CD8-positive, alpha-beta memory T cell (primary cell): Measurements from ENCODE around the gene EDEM1. TPM values are rescaled to one million over a fixed set of nuclear protein-coding genes. Genes with fewer than 3 reads are reported as not detected.
"Not testable (repeated sequence)": the region's sequence is repeated elsewhere in the genome, so short reads cannot be mapped to it uniquely, and the experiment has no call there.

ENCODE experiments used
- CTCF ChIA-PET: fragments of 350-600 bp; sonication (Branson Sonifier 250); formaldehyde crosslinking; loops from one replicate; lab custom pipeline; 2021; ENCODE audit warnings: antibody characterized with exemption; lab: Charles Lee
- POLR2A ChIA-PET: fragments of 350-600 bp; sonication (Branson Sonifier 250); formaldehyde crosslinking; loops from one replicate; lab custom pipeline; 2021; ENCODE audit warnings: antibody characterized with exemption; lab: Charles Lee
- DNase-seq, 5 donors: peaks; one replicate each; pipeline versions ENCODE4 v3.0.0 to v3.0.0-alpha.2; 2020 to 2022; ENCODE audit warnings: mixed read lengths in 1 of 5
- H3K27ac ChIP-seq: one replicate; pipeline ENCODE4 v1.7.0; 2013; ENCODE audit warnings: low read depth, mild to moderate bottlenecking, low read length, moderate library complexity
- H3K27me3 ChIP-seq: 2 replicates; pipeline ENCODE4 v1.7.0; 2013; ENCODE audit warnings: low read length, mild to moderate bottlenecking; ENCODE audit not compliant: insufficient read depth, poor library complexity, severe bottlenecking
- H3K36me3 ChIP-seq: 2 replicates; pipeline ENCODE4 v1.7.0; 2013; ENCODE audit warnings: mild to moderate bottlenecking, low read length, moderate library complexity; ENCODE audit not compliant: insufficient read depth
- H3K4me1 ChIP-seq: 2 replicates; pipeline ENCODE4 v1.7.0; 2013; ENCODE audit warnings: mild to moderate bottlenecking, low read length, moderate library complexity; ENCODE audit not compliant: insufficient read depth
- H3K4me3 ChIP-seq: 2 replicates; pipeline ENCODE4 v1.7.0; 2013; ENCODE audit warnings: mild to moderate bottlenecking, low read length
- H3K9me3 ChIP-seq: 2 replicates; pipeline ENCODE4 v1.7.0; 2013; ENCODE audit warnings: mild to moderate bottlenecking, low read length
- H3K27ac Mint-ChIP-seq, 8 donors: one replicate each; pipeline ENCODE4 v1.8.0; 2020 to 2021; ENCODE audit warnings: mixed read lengths in 8 of 8, mild to moderate bottlenecking in 6 of 8, inconsistent platforms in 3 of 8, moderate library complexity in 3 of 8
- H3K27me3 Mint-ChIP-seq, 2 donors: one replicate each; pipeline ENCODE4 v1.8.0; 2020 to 2021; ENCODE audit warnings: mixed read lengths in 2 of 2, mild to moderate bottlenecking in 1 of 2, moderate library complexity in 1 of 2
- H3K36me3 Mint-ChIP-seq, 3 donors: one replicate each; pipeline ENCODE4 v1.8.0; 2020 to 2021; ENCODE audit warnings: mixed read lengths in 3 of 3, inconsistent platforms in 1 of 3, mild to moderate bottlenecking in 1 of 3
- H3K4me1 Mint-ChIP-seq, 3 donors: one replicate each; pipeline ENCODE4 v1.8.0; 2020 to 2021; ENCODE audit warnings: mixed read lengths in 3 of 3, inconsistent platforms in 1 of 3, mild to moderate bottlenecking in 1 of 3
- H3K4me3 Mint-ChIP-seq, 7 donors: one replicate each; pipeline ENCODE4 v1.8.0; 2020 to 2021; ENCODE audit warnings: mixed read lengths in 7 of 7, mild to moderate bottlenecking in 6 of 7, moderate library complexity in 4 of 7, inconsistent platforms in 2 of 7
- H3K9me3 Mint-ChIP-seq, 5 donors: one replicate each; pipeline ENCODE4 v1.8.0; 2020 to 2022; ENCODE audit warnings: mixed read lengths in 5 of 5, mild to moderate bottlenecking in 3 of 5, moderate library complexity in 2 of 5, inconsistent platforms in 1 of 5
- polyA plus RNA-seq: library from polyadenylated mRNA; unstranded; fragments of 300-500 nt; fragmentation: Illumina TruSeq; gene quantifications from one replicate; pipeline ENCODE4 v1.2.3, GENCODE V29; 2021
- total RNA-seq, 2 experiments: library from RNA; stranded (reverse); gene quantifications; one replicate each; pipeline ENCODE4 v1.2.3, GENCODE V29; 2021

EDEM1 gene
- total and polyA plus RNA-seq, 3 experiments from 2014 or later, result 39.7 to 121 (median 120) TPM

DNA sequence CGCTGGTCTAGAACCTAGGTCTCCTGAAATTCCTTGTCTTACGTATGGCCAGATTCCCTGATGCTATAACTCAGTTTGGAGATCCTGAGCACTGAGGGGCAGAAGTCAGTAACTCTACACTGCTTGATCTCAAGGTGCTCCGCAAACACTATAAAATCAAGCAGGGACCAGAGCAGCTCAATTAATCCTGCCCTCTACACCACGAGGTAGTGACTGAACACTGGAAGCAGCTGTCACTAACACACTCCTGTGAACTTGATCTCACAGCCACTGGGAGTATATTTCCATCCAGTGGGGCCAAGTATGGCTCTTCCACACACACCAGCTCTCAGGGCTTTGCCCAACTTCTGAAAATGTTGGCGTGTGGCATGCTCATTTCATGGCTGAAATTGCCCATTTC is 51.0 kb downstream of the EDEM1 start:
- POLR2A ChIA-PET, result no interaction called here
- H3K27me3 ChIP-seq, result no peaks in the 10 kb centered on the region
- Mint-ChIP-seq H3K4me1 (no peaks in the 10 kb centered on the region), H3K27ac (no peak overlapping the region), H3K9me3 (peaks cover 0 to 5% (median 3%) of the 10 kb centered on the region in 5 donors), H3K4me3 (no peak overlapping the region), H3K36me3 (peaks cover 0 to 5% (median 0%) of the 10 kb centered on the region in 3 donors), H3K27me3 (peaks cover 0 to 6% of the 10 kb centered on the region in 2 donors)
- H3K36me3 ChIP-seq, result no peaks in the 10 kb centered on the region
- no peak overlapping the region for H3K4me3 ChIP-seq
- H3K4me1 ChIP-seq, result no peaks in the 10 kb centered on the region
- no peaks in the 10 kb centered on the region for H3K9me3 ChIP-seq
- DNase-seq, result no peak
- CTCF ChIA-PET, result no interaction called here
- no peak overlapping the region for H3K27ac ChIP-seq

DNA sequence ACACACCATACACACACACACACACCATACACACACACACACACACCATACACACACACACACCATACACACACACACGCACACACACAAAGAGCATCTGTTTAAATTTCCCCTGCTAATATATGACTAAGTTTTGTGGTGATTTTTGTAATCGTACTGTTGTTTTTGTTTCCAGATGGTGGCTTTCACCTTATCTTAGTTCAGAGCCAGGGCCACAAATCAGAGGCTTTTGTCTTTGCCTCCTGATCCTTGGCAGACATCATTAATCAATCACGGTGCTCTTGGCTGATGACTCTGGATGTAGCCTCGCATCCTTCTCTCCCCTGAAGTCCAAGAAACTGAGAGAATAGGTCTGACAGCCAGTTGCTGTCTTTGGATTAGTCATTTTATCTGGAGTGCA is 52.1 kb downstream of the EDEM1 start:
- Histone ChIP-seq H3K4me3 (no peak overlapping the region), H3K9me3 (no peaks in the 10 kb centered on the region), H3K4me1 (no peaks in the 10 kb centered on the region), H3K27me3 (no peaks in the 10 kb centered on the region), H3K27ac (no peak overlapping the region), H3K36me3 (no peaks in the 10 kb centered on the region)
- no peak overlapping the region for H3K27ac Mint-ChIP-seq
- no peak for DNase-seq
- ChIA-PET CTCF (no interaction called here), POLR2A (no interaction called here)
- peaks cover 2 to 6% of the 10 kb centered on the region in 2 donors for H3K27me3 Mint-ChIP-seq
- peaks cover 0 to 15% (median 0%) of the 10 kb centered on the region in 3 donors for H3K36me3 Mint-ChIP-seq
- H3K9me3 Mint-ChIP-seq, result peaks cover 0 to 11% (median 10%) of the 10 kb centered on the region in 5 donors
- no peaks in the 10 kb centered on the region for H3K4me1 Mint-ChIP-seq
- H3K4me3 Mint-ChIP-seq, result no peak overlapping the region

DNA sequence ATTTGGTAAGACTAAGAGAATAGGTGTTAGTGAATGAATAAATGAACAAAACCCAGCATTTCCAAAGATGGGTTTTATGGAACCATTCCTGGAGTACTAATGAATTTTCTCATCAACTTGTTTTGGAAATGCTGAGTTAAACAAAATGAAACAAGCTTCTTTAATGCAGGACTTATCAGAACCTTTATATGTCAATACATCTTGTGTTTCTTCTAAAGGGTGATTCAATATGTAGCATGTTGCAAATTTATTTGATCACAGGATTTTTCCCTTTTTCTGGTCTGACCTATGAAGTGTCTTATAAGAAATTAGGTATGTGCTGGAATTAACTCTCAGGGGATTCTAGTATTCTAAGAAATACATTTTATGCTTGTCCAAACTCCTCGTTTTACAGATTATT is 53.2 kb downstream of the EDEM1 start:
- CTCF ChIA-PET, result no interaction called here
- no peak overlapping the region for H3K4me3 Mint-ChIP-seq
- Histone ChIP-seq H3K4me3 (no peak overlapping the region), H3K36me3 (no peaks in the 10 kb centered on the region), H3K4me1 (no peaks in the 10 kb centered on the region), H3K9me3 (no peaks in the 10 kb centered on the region), H3K27me3 (no peaks in the 10 kb centered on the region), H3K27ac (no peak overlapping the region)
- peaks cover 0 to 11% (median 10%) of the 10 kb centered on the region in 5 donors for H3K9me3 Mint-ChIP-seq
- POLR2A ChIA-PET, result no interaction called here
- no peaks in the 10 kb centered on the region for H3K4me1 Mint-ChIP-seq
- DNase-seq, result no peak
- H3K27me3 Mint-ChIP-seq, result peaks cover 2 to 6% of the 10 kb centered on the region in 2 donors
- no peak overlapping the region for H3K27ac Mint-ChIP-seq
- H3K36me3 Mint-ChIP-seq, result peaks cover 0 to 21% (median 0%) of the 10 kb centered on the region in 3 donors

DNA sequence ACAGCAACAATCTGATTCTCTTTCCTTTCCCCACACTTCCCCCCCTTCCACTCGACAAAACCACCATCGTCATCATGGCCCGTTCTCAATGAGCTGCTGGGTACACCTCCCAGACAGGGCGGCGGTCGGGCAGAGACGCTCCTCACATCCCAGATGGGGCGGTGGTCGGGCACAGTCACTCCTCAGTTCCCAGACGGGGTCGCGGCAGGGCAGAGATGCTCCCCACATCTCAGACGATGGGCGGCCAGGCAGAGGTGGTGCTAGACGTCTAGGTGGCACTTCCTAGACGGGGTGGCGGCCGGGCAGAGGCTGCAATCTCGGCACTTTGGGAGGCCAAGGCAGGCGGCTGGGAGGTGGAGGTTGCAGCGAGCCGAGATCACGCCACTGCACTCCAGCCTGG is 55.3 kb downstream of the EDEM1 start:
- Mint-ChIP-seq H3K9me3 (peaks cover 0 to 11% (median 10%) of the 10 kb centered on the region in 5 donors), H3K36me3 (peaks cover 0 to 22% (median 0%) of the 10 kb centered on the region in 3 donors)
- H3K4me1 Mint-ChIP-seq, H3K27me3 ChIP-seq, DNase-seq, H3K4me3 Mint-ChIP-seq, H3K27ac ChIP-seq, H3K9me3 ChIP-seq, POLR2A ChIA-PET, CTCF ChIA-PET, H3K27me3 Mint-ChIP-seq, H3K27ac Mint-ChIP-seq, H3K36me3 ChIP-seq, H3K4me3 ChIP-seq, H3K4me1 ChIP-seq: not testable (repeated sequence)

DNA sequence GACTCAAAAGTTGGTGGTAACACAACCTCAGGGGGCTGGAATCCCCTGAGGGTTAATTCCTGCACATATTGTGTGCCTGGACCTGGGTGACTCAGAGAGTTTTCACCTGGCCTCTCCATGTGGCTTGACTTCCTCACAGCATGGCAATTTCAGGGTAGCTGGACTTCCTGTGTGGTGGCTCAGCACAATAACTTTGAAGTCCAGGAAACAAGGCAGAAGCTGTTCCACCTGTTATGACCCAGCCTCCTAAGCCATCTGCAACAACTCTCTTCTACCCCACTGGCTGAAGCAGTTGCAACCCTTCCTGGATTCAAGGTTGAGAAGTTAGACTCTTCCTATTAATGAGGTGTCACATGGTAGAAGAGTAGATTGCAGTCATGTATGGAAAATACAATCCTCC is 58.4 kb downstream of the EDEM1 start:
- no peak overlapping the region for H3K27ac ChIP-seq
- Mint-ChIP-seq H3K9me3 (peaks cover 0 to 11% (median 10%) of the 10 kb centered on the region in 5 donors), H3K27ac (no peak overlapping the region), H3K4me3 (no peak overlapping the region), H3K36me3 (peaks cover 0 to 22% (median 0%) of the 10 kb centered on the region in 3 donors), H3K27me3 (peaks cover 2 to 4% of the 10 kb centered on the region in 2 donors), H3K4me1 (peaks cover 0 to 4% (median 2%) of the 10 kb centered on the region in 3 donors)
- H3K27me3 ChIP-seq, result no peaks in the 10 kb centered on the region
- CTCF ChIA-PET, result interaction anchor here (1.1 kb wide), 1 partner anchor 12 kb away, joined by 3 read pairs; no protein-coding TSS in a partner anchor
- H3K4me3 ChIP-seq, result no peak overlapping the region
- POLR2A ChIA-PET, result no interaction called here
- H3K9me3 ChIP-seq, result no peaks in the 10 kb centered on the region
- H3K36me3 ChIP-seq, result no peaks in the 10 kb centered on the region
- no peaks in the 10 kb centered on the region for H3K4me1 ChIP-seq
- no peak for DNase-seq

DNA sequence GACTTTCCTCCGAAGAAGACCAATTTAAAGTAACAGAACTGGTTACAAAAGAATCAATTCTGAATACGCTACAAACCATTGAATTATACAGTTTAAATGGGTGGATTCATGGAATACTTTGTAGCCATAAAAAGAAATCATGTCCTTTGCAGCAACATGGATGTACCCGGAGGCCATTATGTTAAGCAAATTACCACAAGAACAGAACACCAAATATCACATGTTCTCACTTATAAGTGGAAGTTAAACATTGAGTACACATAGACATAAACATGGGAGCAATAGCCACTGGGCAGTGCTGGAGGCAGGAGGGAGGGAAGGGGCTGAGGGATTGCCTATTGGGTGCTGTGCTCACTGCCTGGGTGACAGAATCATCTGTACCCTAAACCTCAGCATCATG is 61.3 kb downstream of the EDEM1 start:
- no peaks in the 10 kb centered on the region for H3K9me3 ChIP-seq
- ChIA-PET CTCF (no interaction called here), POLR2A (no interaction called here)
- H3K4me3 ChIP-seq, result no peak overlapping the region
- Mint-ChIP-seq H3K36me3 (peaks cover 0 to 14% (median 0%) of the 10 kb centered on the region in 3 donors), H3K4me1 (peaks cover 0 to 4% (median 2%) of the 10 kb centered on the region in 3 donors), H3K9me3 (peaks cover 0 to 8% (median 6%) of the 10 kb centered on the region in 5 donors), H3K27ac (no peak overlapping the region), H3K4me3 (no peak overlapping the region), H3K27me3 (peaks cover 0 to 2% of the 10 kb centered on the region in 2 donors)
- peaks cover 4% of the 10 kb centered on the region for H3K27me3 ChIP-seq
- no peak for DNase-seq
- H3K36me3 ChIP-seq, result no peaks in the 10 kb centered on the region
- H3K27ac ChIP-seq, result no peak overlapping the region
- no peaks in the 10 kb centered on the region for H3K4me1 ChIP-seq

DNA sequence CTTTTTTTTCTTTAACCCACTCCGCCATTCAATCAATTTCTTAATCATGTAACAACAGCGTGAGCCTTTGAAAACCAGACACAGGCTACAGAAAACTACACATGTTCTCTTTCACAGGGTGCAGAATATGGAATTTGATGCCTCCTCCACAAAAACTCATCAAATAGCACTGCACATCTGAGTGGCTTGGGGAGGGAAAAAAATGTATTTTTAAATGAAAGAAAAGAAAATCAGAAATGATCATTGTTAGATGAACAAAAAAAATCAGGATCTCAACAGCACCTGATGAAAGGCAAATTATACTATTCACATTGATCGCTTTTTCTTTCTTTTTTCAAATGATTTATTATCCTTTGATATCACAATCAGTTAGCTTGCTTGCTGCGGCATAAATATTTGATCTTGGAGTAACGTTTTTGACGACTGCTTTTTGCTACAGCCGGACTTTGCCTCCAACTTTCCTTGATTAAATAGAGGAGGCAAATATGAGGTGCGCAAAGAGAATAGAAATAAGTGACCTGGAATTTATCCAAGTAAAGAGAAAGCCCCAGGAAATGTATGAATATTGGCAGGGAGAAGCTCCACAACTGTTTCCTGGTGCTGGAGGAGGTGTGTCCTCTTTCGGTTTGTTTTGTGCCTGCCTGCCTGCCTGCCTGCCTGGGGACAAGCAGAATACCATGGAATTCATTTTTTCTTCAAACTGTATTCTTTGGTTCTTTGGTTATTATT is 63.1 kb downstream of the EDEM1 start:
- CTCF ChIA-PET, result no interaction called here
- no peak overlapping the region for H3K27ac ChIP-seq
- no peak overlapping the region for H3K4me3 Mint-ChIP-seq

DNA sequence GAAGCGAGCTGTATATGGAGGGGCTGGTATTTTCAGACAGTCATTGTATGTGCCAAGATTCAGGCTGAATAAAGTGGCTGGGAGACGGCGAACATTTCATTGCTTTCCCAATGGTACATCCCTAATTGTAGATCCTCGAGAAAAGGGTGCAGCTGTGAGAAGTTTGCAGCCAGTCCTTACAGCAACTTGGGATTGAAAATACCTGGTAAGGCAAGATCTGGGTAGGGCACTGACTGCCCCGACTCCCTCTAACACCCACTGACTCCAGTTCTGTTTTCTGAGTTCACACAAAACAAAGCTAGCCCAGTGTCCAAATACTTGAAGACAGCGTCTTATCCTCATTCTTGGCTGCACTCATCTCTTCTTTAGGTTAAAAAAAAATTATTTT is 63.7 kb downstream of the EDEM1 start:
- Mint-ChIP-seq H3K27me3 (no peaks in the 10 kb centered on the region), H3K9me3 (no peaks in the 10 kb centered on the region), H3K36me3 (no peaks in the 10 kb centered on the region), H3K27ac (no peak overlapping the region), H3K4me3 (no peak overlapping the region), H3K4me1 (peaks cover 0 to 2% (median under 1%) of the 10 kb centered on the region in 3 donors)
- DNase-seq, result no peak
- Histone ChIP-seq H3K4me3 (no peak overlapping the region), H3K9me3 (no peaks in the 10 kb centered on the region), H3K36me3 (no peaks in the 10 kb centered on the region), H3K4me1 (no peaks in the 10 kb centered on the region), H3K27me3 (peaks cover 4% of the 10 kb centered on the region), H3K27ac (no peak overlapping the region)
- POLR2A ChIA-PET, result no interaction called here
- CTCF ChIA-PET, result no interaction called here

More for the DNA sequence above, 63.1 kb downstream of the EDEM1 start:
- POLR2A ChIA-PET, result no interaction called here
- H3K36me3 Mint-ChIP-seq, result peaks cover 0 to 2% (median 0%) of the 10 kb centered on the region in 3 donors
- peaks cover 0 to 4% (median 2%) of the 10 kb centered on the region in 3 donors for H3K4me1 Mint-ChIP-seq
- no peak overlapping the region for H3K27ac Mint-ChIP-seq
- Histone ChIP-seq H3K4me1 (no peaks in the 10 kb centered on the region), H3K9me3 (no peaks in the 10 kb centered on the region), H3K36me3 (no peaks in the 10 kb centered on the region), H3K27me3 (peaks cover 4% of the 10 kb centered on the region), H3K4me3 (no peak overlapping the region)
- H3K9me3 Mint-ChIP-seq, result no peaks in the 10 kb centered on the region
- no peaks in the 10 kb centered on the region for H3K27me3 Mint-ChIP-seq
- DNase-seq, result no peak
